Activated T-cell treated with anti-CD3 and anti-CD28 coated beads for 24 hours (primary cell): Measurements from ENCODE around the gene ARHGAP26.
"Not testable (repeated sequence)": the region's sequence is repeated elsewhere in the genome, so short reads cannot be mapped to it uniquely, and the experiment has no call there.

ENCODE experiments used
- DNase-seq: peaks from one replicate; pipeline ENCODE4 v3.0.0-alpha.2; 2020; ENCODE audit warnings: low read depth

ARHGAP26 gene

GRCh38 chr5:142962174-142962533, 192.0 kb downstream of the ARHGAP26 start:
- no peak for DNase-seq

GRCh38 chr5:142965258-142966120, 195.3 kb downstream of the ARHGAP26 start:
- DNase-seq, result not testable (repeated sequence)

GRCh38 chr5:142966121-142966420, 195.9 kb downstream of the ARHGAP26 start:
- DNase-seq, result no peak

DNA sequence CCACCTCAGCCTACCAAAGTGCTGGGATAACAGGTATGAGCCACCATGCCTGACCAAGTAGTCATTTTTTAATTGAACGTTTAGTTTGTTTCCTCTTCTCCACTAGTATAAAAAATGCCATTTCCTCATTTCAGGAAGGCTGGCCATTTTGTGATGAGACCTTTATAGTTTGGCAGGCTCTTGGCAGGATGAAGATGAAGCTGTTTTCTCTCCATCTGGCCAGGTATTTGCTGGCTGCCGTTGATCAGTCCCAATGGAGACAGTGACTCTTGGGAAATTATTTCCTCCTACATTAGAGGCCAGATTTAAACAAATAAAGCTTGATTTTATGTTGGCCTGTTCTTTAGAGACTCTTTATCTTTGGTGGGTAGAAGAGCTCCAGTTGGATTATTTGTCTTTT, 199.0 kb downstream of the ARHGAP26 start:
- DNase-seq, result no peak

GRCh38 chr5:142969624-142970439, 199.7 kb downstream of the ARHGAP26 start:
- no peak for DNase-seq

- no peak for DNase-seq
Measured at GRCh38 chr5:142970440-142971030, 200.4 kb downstream of the ARHGAP26 start.

DNA sequence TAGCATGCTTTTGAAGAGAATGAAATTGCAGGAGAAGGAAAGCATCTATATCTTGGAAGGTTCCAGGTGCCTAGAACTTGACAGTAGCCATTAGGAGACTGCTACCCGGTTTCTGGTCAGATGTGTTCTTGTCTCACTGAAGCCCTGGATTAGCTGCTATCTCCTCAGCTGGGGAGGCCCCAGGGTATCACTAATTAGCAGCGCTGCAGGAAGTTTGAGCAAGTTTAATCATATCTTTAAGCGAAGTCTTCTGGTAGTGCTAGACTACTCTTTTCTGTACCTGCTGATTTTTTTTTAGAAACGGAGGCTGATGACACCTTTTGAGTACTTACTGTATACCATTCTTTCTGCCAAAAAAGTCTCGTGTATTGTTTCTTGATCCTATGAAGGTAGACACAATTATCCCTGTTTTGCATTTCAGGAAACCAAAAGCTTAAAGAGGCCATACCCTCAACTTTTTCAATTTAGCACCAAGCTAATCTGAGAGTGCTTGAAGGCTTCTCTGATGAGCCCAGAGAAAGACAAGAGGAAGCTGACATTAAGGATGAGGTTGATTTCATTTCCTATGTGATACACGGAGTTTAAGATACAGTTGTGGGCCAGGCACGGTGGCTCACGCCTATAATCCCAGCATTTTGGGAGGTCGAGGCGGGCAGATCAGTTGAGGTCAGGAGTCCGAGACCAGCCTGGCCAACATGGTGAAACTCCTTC, 201.3 kb downstream of the ARHGAP26 start:
- no peak for DNase-seq

GRCh38 chr5:142972064-142972570, 201.9 kb downstream of the ARHGAP26 start:
- no peak for DNase-seq

GRCh38 chr5:142973932-142974331, 203.8 kb downstream of the ARHGAP26 start:
- no peak for DNase-seq

- no peak for DNase-seq
Measured at GRCh38 chr5:142974409-142974808, 204.2 kb downstream of the ARHGAP26 start.

GRCh38 chr5:142976861-142977260, 206.7 kb downstream of the ARHGAP26 start:
- DNase-seq, result no peak

DNA sequence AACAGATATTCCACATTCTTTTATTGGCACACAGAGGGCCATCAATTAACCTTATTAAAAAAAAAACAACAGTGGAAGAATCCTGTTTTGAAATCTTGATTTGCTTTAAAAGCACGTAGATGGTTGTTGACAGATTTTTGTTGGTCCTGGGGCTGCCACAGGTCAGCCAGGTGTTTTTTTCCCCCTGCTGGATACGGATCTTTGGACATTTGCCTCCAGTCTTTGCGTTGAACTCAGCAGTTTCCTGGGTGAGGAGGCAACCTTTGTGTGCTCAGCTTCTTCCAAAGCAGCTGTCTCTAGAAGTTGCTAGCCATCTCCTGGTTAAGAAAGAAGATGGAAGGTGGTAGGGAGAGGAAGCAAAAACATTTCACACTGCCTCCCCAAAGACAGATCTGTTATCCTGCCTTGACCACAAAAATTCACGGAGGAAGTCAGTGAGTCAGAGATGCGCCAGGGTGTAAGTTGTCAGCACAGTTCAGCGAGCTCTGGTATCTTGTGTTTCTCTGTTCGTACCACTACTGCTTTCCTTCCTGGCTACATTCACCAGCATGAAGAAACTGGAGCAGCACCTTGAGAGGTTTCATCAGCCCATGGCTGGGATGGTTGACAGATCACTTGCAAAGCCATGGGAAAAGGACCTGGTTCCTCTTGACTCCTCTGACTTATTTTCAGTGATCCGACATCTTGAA, 207.3 kb downstream of the ARHGAP26 start:
- DNase-seq, result peak; percentile 39

DNA sequence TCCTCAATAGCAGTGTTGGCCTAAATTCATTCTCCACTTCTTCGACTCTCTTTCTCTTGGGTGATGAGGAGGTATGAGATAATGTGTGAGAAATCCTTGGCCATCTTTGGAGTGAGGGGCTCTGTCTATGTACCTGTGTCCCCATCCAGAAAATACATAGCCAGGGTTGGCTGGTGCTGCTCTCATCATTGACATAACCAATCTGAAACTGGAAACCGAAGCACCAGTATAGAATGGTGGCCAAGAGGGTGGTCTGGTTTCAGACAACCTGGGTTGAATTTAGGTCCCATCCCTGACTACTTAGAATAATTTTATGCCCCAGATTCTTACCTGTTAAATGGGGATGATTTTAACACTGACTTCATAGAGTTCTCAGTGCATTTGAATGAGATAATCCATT, 208.1 kb downstream of the ARHGAP26 start:
- DNase-seq, result no peak

- DNase-seq, result no peak
Measured at GRCh38 chr5:142978726-142979125, 208.5 kb downstream of the ARHGAP26 start.

GRCh38 chr5:142979636-142980035, 209.5 kb downstream of the ARHGAP26 start:
- DNase-seq, result no peak

GRCh38 chr5:142981475-142981874, 211.3 kb downstream of the ARHGAP26 start:
- DNase-seq, result no peak

GRCh38 chr5:142981886-142982820, 212.0 kb downstream of the ARHGAP26 start:
- DNase-seq, result no peak

GRCh38 chr5:142982821-142983200, 212.6 kb downstream of the ARHGAP26 start:
- no peak for DNase-seq

- DNase-seq, result no peak
Measured at GRCh38 chr5:142984011-142984410, 213.8 kb downstream of the ARHGAP26 start.

DNA sequence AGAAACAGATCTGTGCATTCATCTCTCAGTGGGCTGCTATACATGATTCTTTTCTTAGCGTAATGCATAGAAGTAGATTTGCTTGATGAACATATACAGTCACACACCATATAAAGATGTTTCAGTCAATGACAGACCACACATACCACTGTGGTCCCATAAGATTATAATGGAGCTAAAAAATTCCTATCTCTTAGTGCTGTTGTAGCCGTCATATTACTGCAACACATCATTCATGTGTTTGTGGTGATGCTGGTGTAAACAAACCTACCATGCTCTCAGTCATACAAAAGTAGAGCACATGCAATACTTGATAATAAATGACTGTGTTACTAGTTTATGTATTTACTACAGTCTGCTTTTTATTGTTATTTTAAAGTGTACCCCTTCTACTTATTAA, 214.3 kb downstream of the ARHGAP26 start:
- DNase-seq, result no peak
